HepG2 (cell line): Measurements from ENCODE around the gene QSER1.

ENCODE experiments used
- EZH2 ChIP-seq: conservative IDR thresholded peaks from 2 replicates; pipeline ENCODE4 v1.6.1; 2012; ENCODE audit warnings: mild to moderate bottlenecking, low read depth, low read length, moderate library complexity
- GLI4 ChIP-seq: sonication (generic); formaldehyde crosslinking; IDR thresholded peaks from 2 replicates; pipeline ENCODE4 v1.5.1; 2020; ENCODE audit warnings: missing genetic modification reagents, mild to moderate bottlenecking, moderate library complexity, borderline replicate concordance
- HDAC6 ChIP-seq: fragments of 200-600 bp; sonication (generic); IDR thresholded peaks from 2 replicates; pipeline ENCODE4 v1.7.0; 2017; ENCODE audit warnings: mild to moderate bottlenecking, antibody characterized with exemption, low read length, low read depth
- MYNN ChIP-seq: sonication (generic); formaldehyde crosslinking; IDR thresholded peaks from 2 replicates; pipeline ENCODE4 v1.4.0; 2020; ENCODE audit warnings: mild to moderate bottlenecking, low read depth, missing genetic modification reagents
- POLR2AphosphoS5 ChIP-seq: IDR thresholded peaks from 2 replicates; pipeline ENCODE4 v1.6.1; 2012; ENCODE audit warnings: low read depth, low read length
- TCF12 ChIP-seq, 2 experiments: fragments of 450-650 bp in 1 of 2; sonication (generic) in 1 of 2; formaldehyde crosslinking in 1 of 2; IDR thresholded peaks; 2 replicates each; pipeline versions ENCODE4 v1.6.1 to v1.8.0; 2017 to 2022; ENCODE audit warnings: antibody characterized with exemption in 1 of 2, mild to moderate bottlenecking in 1 of 2, missing genetic modification reagents in 1 of 2, moderate library complexity in 1 of 2
- ZKSCAN5 ChIP-seq: sonication (generic); formaldehyde crosslinking; IDR thresholded peaks from 2 replicates; pipeline ENCODE4 v1.5.1; 2020; ENCODE audit warnings: mild to moderate bottlenecking, missing genetic modification reagents
- ZNF644 ChIP-seq: IDR thresholded peaks from 2 replicates; pipeline ENCODE4 v1.6.1; 2016; ENCODE audit warnings: low read depth
- TF ChIP-seq, protein P1 (sequence below), 2 experiments: IDR thresholded peaks; 2 replicates each; pipeline ENCODE4 v1.6.1; 2011 to 2012; ENCODE audit warnings: low read length in 2 of 2, borderline replicate concordance in 1 of 2, low read depth in 1 of 2, mild to moderate bottlenecking in 1 of 2, moderate library complexity in 1 of 2
- TF ChIP-seq, protein P2 (sequence below): sonication (generic); formaldehyde crosslinking; IDR thresholded peaks from 2 replicates; pipeline ENCODE4 v1.4.0; 2020; ENCODE audit warnings: missing genetic modification reagents, mild to moderate bottlenecking, borderline replicate concordance
- TF ChIP-seq, protein P3 (sequence below): sonication (generic); formaldehyde crosslinking; IDR thresholded peaks from 2 replicates; pipeline ENCODE4 v1.5.0; 2020; ENCODE audit warnings: mild to moderate bottlenecking, missing genetic modification reagents, moderate library complexity
- TF ChIP-seq, protein P4 (sequence below): sonication (generic); formaldehyde crosslinking; IDR thresholded peaks from 2 replicates; pipeline ENCODE4 v1.4.0; 2020; ENCODE audit warnings: mild to moderate bottlenecking, missing genetic modification reagents
- TF ChIP-seq, protein P5 (sequence below): sonication (generic); IDR thresholded peaks from 2 replicates; pipeline ENCODE4 v1.6.1; 2016; ENCODE audit warnings: low read depth, borderline replicate concordance

DNA sequence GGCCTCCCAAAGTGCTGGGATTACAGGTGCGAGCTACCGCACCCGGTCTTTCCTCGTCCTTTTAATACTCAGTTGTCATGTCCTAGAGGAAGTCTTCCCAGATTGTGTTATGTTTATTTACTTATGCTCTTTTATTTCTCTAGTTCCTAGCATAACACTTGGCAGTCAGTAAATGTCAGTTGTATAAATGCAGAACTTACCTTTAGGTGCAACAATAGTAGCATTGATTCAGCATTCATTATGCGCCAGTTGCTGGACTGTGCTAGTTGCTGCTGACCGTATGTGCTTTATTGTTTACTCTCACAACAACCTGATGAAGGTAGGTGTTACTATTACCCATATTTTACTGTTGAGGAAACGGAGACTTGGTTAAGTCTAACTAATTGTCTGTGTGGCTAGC, 20.8 kb downstream of the QSER1 start:
- TF ChIP-seq, protein P1, sequence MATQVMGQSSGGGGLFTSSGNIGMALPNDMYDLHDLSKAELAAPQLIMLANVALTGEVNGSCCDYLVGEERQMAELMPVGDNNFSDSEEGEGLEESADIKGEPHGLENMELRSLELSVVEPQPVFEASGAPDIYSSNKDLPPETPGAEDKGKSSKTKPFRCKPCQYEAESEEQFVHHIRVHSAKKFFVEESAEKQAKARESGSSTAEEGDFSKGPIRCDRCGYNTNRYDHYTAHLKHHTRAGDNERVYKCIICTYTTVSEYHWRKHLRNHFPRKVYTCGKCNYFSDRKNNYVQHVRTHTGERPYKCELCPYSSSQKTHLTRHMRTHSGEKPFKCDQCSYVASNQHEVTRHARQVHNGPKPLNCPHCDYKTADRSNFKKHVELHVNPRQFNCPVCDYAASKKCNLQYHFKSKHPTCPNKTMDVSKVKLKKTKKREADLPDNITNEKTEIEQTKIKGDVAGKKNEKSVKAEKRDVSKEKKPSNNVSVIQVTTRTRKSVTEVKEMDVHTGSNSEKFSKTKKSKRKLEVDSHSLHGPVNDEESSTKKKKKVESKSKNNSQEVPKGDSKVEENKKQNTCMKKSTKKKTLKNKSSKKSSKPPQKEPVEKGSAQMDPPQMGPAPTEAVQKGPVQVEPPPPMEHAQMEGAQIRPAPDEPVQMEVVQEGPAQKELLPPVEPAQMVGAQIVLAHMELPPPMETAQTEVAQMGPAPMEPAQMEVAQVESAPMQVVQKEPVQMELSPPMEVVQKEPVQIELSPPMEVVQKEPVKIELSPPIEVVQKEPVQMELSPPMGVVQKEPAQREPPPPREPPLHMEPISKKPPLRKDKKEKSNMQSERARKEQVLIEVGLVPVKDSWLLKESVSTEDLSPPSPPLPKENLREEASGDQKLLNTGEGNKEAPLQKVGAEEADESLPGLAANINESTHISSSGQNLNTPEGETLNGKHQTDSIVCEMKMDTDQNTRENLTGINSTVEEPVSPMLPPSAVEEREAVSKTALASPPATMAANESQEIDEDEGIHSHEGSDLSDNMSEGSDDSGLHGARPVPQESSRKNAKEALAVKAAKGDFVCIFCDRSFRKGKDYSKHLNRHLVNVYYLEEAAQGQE (IDR thresholded peaks at IDR 0.05; ENCODE audit: borderline replicate concordance in 1 of 2, low read depth in 1 of 2, low read length in 2 of 2): no peak
- TF ChIP-seq ZNF644 (CRISPR knock-in tag): no peak
- TF ChIP-seq, protein P2, sequence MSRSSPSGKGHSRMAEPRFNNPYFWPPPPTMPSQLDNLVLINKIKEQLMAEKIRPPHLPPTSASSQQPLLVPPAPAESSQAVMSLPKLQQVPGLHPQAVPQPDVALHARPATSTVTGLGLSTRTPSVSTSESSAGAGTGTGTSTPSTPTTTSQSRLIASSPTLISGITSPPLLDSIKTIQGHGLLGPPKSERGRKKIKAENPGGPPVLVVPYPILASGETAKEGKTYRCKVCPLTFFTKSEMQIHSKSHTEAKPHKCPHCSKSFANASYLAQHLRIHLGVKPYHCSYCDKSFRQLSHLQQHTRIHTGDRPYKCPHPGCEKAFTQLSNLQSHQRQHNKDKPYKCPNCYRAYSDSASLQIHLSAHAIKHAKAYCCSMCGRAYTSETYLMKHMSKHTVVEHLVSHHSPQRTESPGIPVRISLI (CRISPR knock-in tag): no peak
- TF ChIP-seq, protein P3, sequence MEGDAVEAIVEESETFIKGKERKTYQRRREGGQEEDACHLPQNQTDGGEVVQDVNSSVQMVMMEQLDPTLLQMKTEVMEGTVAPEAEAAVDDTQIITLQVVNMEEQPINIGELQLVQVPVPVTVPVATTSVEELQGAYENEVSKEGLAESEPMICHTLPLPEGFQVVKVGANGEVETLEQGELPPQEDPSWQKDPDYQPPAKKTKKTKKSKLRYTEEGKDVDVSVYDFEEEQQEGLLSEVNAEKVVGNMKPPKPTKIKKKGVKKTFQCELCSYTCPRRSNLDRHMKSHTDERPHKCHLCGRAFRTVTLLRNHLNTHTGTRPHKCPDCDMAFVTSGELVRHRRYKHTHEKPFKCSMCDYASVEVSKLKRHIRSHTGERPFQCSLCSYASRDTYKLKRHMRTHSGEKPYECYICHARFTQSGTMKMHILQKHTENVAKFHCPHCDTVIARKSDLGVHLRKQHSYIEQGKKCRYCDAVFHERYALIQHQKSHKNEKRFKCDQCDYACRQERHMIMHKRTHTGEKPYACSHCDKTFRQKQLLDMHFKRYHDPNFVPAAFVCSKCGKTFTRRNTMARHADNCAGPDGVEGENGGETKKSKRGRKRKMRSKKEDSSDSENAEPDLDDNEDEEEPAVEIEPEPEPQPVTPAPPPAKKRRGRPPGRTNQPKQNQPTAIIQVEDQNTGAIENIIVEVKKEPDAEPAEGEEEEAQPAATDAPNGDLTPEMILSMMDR: no peak
- TF ChIP-seq TCF12 (IDR thresholded peaks at IDR 0.05): no peak
- no peak for TF ChIP-seq TCF12 (CRISPR knock-in tag; IDR thresholded peaks at IDR 0.05)
- TF ChIP-seq, protein P4, sequence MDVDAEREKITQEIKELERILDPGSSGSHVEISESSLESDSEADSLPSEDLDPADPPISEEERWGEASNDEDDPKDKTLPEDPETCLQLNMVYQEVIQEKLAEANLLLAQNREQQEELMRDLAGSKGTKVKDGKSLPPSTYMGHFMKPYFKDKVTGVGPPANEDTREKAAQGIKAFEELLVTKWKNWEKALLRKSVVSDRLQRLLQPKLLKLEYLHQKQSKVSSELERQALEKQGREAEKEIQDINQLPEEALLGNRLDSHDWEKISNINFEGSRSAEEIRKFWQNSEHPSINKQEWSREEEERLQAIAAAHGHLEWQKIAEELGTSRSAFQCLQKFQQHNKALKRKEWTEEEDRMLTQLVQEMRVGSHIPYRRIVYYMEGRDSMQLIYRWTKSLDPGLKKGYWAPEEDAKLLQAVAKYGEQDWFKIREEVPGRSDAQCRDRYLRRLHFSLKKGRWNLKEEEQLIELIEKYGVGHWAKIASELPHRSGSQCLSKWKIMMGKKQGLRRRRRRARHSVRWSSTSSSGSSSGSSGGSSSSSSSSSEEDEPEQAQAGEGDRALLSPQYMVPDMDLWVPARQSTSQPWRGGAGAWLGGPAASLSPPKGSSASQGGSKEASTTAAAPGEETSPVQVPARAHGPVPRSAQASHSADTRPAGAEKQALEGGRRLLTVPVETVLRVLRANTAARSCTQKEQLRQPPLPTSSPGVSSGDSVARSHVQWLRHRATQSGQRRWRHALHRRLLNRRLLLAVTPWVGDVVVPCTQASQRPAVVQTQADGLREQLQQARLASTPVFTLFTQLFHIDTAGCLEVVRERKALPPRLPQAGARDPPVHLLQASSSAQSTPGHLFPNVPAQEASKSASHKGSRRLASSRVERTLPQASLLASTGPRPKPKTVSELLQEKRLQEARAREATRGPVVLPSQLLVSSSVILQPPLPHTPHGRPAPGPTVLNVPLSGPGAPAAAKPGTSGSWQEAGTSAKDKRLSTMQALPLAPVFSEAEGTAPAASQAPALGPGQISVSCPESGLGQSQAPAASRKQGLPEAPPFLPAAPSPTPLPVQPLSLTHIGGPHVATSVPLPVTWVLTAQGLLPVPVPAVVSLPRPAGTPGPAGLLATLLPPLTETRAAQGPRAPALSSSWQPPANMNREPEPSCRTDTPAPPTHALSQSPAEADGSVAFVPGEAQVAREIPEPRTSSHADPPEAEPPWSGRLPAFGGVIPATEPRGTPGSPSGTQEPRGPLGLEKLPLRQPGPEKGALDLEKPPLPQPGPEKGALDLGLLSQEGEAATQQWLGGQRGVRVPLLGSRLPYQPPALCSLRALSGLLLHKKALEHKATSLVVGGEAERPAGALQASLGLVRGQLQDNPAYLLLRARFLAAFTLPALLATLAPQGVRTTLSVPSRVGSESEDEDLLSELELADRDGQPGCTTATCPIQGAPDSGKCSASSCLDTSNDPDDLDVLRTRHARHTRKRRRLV (CRISPR knock-in tag): no peak
- TF ChIP-seq ZKSCAN5: no peak
- no peak for TF ChIP-seq POLR2AphosphoS5
- TF ChIP-seq EZH2: no peak
- no peak for TF ChIP-seq HDAC6
- TF ChIP-seq MYNN (CRISPR knock-in tag): no peak
- no peak for TF ChIP-seq GLI4
- TF ChIP-seq, protein P5, sequence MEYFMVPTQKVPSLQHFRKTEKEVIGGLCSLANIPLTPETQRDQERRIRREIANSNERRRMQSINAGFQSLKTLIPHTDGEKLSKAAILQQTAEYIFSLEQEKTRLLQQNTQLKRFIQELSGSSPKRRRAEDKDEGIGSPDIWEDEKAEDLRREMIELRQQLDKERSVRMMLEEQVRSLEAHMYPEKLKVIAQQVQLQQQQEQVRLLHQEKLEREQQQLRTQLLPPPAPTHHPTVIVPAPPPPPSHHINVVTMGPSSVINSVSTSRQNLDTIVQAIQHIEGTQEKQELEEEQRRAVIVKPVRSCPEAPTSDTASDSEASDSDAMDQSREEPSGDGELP: no peak
